H1 (cell line): Measurements from ENCODE around the gene PITX3.

Experiments
- CTCF ChIP-seq, 3 experiments: IDR thresholded peaks; 1 replicate in 2 of 3; 2 replicates in 1 of 3; pipeline versions ENCODE4 v1.5.1 to v1.6.1; 2011; ENCODE audit warnings: low read length in 3 of 3, mild to moderate bottlenecking in 3 of 3, inconsistent platforms in 2 of 3, low read depth in 1 of 3, moderate library complexity in 1 of 3; ENCODE audit not compliant: insufficient read depth in 1 of 3; ENCODE audit errors: control extremely low read depth in 1 of 3
- EP300 ChIP-seq, 2 experiments: IDR thresholded peaks; 1 replicate in 1 of 2; 2 replicates in 1 of 2; pipeline ENCODE4 v1.6.1; 2011 to 2012; ENCODE audit warnings: low read depth in 2 of 2, low read length in 2 of 2, mild to moderate bottlenecking in 2 of 2, borderline replicate concordance in 1 of 2, inconsistent platforms in 1 of 2, moderate library complexity in 1 of 2
- POLR2A ChIP-seq, 2 experiments: IDR thresholded peaks; 1 replicate in 1 of 2; 2 replicates in 1 of 2; pipeline ENCODE4 v1.6.1; 2011; ENCODE audit warnings: low read depth in 2 of 2, low read length in 2 of 2, mild to moderate bottlenecking in 2 of 2; ENCODE audit errors: control extremely low read depth in 1 of 2
- POLR2AphosphoS5 ChIP-seq: IDR thresholded peaks from 2 replicates; pipeline ENCODE4 v1.6.1; 2011; ENCODE audit warnings: low read depth, low read length

- TF ChIP-seq EP300 (IDR thresholded peaks at IDR 0.05; ENCODE audit: borderline replicate concordance in 1 of 2, low read depth in 2 of 2, low read length in 2 of 2), result no peak
- no peak; a peak in 1 of 3 replicates for TF ChIP-seq POLR2A (IDR thresholded peaks at IDR 0.05; ENCODE audit: control extremely low read depth in 1 of 2, low read depth in 2 of 2, low read length in 2 of 2)
- TF ChIP-seq POLR2AphosphoS5, result no peak
- TF ChIP-seq CTCF (IDR thresholded peaks at IDR 0.05; ENCODE audit: control extremely low read depth in 1 of 3, insufficient read depth in 1 of 3, low read depth in 1 of 3, low read length in 3 of 3), result no peak
These were observed at the start of gene PITX3 for GRCh38 chr10:102241444-102242117.
